B cell (primary cell): ENCODE data around the gene ATG12. TPM values are rescaled to one million over a fixed set of nuclear protein-coding genes. Genes with fewer than 3 reads are reported as not detected.

ENCODE experiments used
- ATAC-seq: fragments of 200-7000 bp; cut with Tn5 transposase; one replicate; pipeline ENCODE4 v1.10.0; 2021; ENCODE audit warnings: low read depth, mild to moderate bottlenecking, moderate number of reproducible peaks, moderate library complexity
- CTCF ChIA-PET: fragments of 350-600 bp; sonication (Branson Sonifier 250); formaldehyde crosslinking; loops from one replicate; lab custom pipeline; 2021; ENCODE audit warnings: antibody characterized with exemption, inconsistent platforms; lab: Charles Lee
- POLR2A ChIA-PET: fragments of 350-600 bp; sonication (Branson Sonifier 250); formaldehyde crosslinking; loops from one replicate; lab custom pipeline; 2021; ENCODE audit warnings: antibody characterized with exemption; lab: Charles Lee
- DNase-seq: peaks from one replicate; pipeline ENCODE4 v3.0.0; 2013
- H2AFZ ChIP-seq: 2 replicates; pipeline ENCODE4 v1.6.1; 2012; ENCODE audit warnings: mild to moderate bottlenecking, low read depth, low read length; ENCODE audit not compliant: insufficient read depth, poor library complexity, severe bottlenecking
- H3K27ac ChIP-seq, 2 donors: 1 replicate in 1 of 2; 2 replicates in 1 of 2; pipeline ENCODE4 v1.5.1; 2012 to 2013; ENCODE audit warnings: low read length in 2 of 2, mild to moderate bottlenecking in 2 of 2, moderate library complexity in 1 of 2
- H3K27me3 ChIP-seq, 4 experiments: fragments of 200-600 bp in 1 of 4; sonication (generic) in 1 of 4; replicated peaks in 1 of 4; 1 replicate in 2 of 4; 2 replicates in 2 of 4; pipeline versions ENCODE4 v1.6.1 to v1.7.0; 2013 to 2016; ENCODE audit warnings: low read length in 3 of 4, mild to moderate bottlenecking in 2 of 4, mixed read lengths in 1 of 4, moderate library complexity in 1 of 4; ENCODE audit not compliant: insufficient read depth in 4 of 4, control insufficient read depth in 3 of 4; ENCODE audit errors: control extremely low read depth in 1 of 4
- H3K36me3 ChIP-seq, 2 experiments: replicated peaks in 1 of 2; 1 replicate in 1 of 2; 2 replicates in 1 of 2; pipeline versions ENCODE4 v1.6.1 to v1.7.1; 2013; ENCODE audit warnings: low read length in 1 of 2; ENCODE audit not compliant: insufficient read depth in 2 of 2, control insufficient read depth in 1 of 2; ENCODE audit errors: control extremely low read depth in 1 of 2, extremely low read depth in 1 of 2
- H3K4me1 ChIP-seq, 2 donors: fragments of 200-600 bp in 1 of 2; sonication (generic) in 1 of 2; 1 replicate in 1 of 2; 2 replicates in 1 of 2; pipeline versions ENCODE4 v1.5.1 to v1.6.1; 2013 to 2017; ENCODE audit warnings: low read length in 2 of 2; ENCODE audit not compliant: control insufficient read depth in 2 of 2, insufficient read depth in 2 of 2
- H3K4me2 ChIP-seq: replicated peaks from 2 replicates; pipeline ENCODE3; 2012; ENCODE audit warnings: mild to moderate bottlenecking, low read depth, low read length; ENCODE audit not compliant: poor library complexity, severe bottlenecking
- H3K4me3 ChIP-seq, 5 experiments: fragments of 200-600 bp in 1 of 5; sonication (generic) in 1 of 5; 1 replicate in 3 of 5; 2 replicates in 2 of 5; pipeline versions ENCODE4 v1.5.1 to v1.7.0; 2011 to 2016; ENCODE audit warnings: low read length in 4 of 5, mild to moderate bottlenecking in 4 of 5, low read depth in 2 of 5, control low read depth in 1 of 5, moderate library complexity in 1 of 5; ENCODE audit not compliant: insufficient read depth in 1 of 5; ENCODE audit errors: control extremely low read depth in 1 of 5, extremely low read depth in 1 of 5
- H3K79me2 ChIP-seq: fragments of 200-600 bp; sonication (generic); one replicate; pipeline ENCODE4 v1.6.0; 2016; ENCODE audit warnings: low read length; ENCODE audit not compliant: control insufficient read depth, insufficient read depth
- H3K9ac ChIP-seq: fragments of 200-600 bp; sonication (generic); 2 replicates; pipeline ENCODE4 v1.6.1; 2017; ENCODE audit warnings: mild to moderate bottlenecking, low read length, moderate library complexity
- H3K9me3 ChIP-seq, 3 donors: one replicate each; pipeline versions ENCODE4 v1.6.1 to v1.7.1; 2013; ENCODE audit warnings: low read length in 2 of 3; ENCODE audit not compliant: control insufficient read depth in 2 of 3, insufficient read depth in 1 of 3; ENCODE audit errors: control extremely low read depth in 1 of 3
- H4K20me1 ChIP-seq: 2 replicates; pipeline ENCODE4 v1.6.0; 2012; ENCODE audit warnings: mild to moderate bottlenecking, low read length; ENCODE audit not compliant: insufficient read depth, control insufficient read depth, poor library complexity, severe bottlenecking
- H3K27ac Mint-ChIP-seq: one replicate; pipeline ENCODE4 v1.8.0; 2021; ENCODE audit warnings: mixed read lengths
- H3K27me3 Mint-ChIP-seq: one replicate; pipeline ENCODE4 v1.8.0; 2021; ENCODE audit warnings: mixed read lengths
- H3K4me1 Mint-ChIP-seq: one replicate; pipeline ENCODE4 v1.8.0; 2021; ENCODE audit warnings: mixed read lengths
- H3K4me3 Mint-ChIP-seq: one replicate; pipeline ENCODE4 v1.8.0; 2021; ENCODE audit warnings: mixed read lengths
- H3K9me3 Mint-ChIP-seq: one replicate; pipeline ENCODE4 v1.8.0; 2022; ENCODE audit warnings: mixed read lengths; ENCODE audit not compliant: insufficient read depth
- EZH2 ChIP-seq: IDR thresholded peaks from 2 replicates; pipeline ENCODE4 v1.6.1; 2012; ENCODE audit warnings: borderline replicate concordance, low read depth, mild to moderate bottlenecking, moderate library complexity, low read length; ENCODE audit not compliant: insufficient read depth, poor library complexity, severe bottlenecking
- WGBS: methylation state at CpG from one replicate; pipeline ENCODE4 v1.1.5; 2013; ENCODE audit warnings: missing lambda C conversion rate; ENCODE audit not compliant: insufficient coverage; 5-methylcytosine and 5-hydroxymethylcytosine counted together
- intact Hi-C: fragments of 100-400 bp; cut with micrococcal nuclease; formaldehyde crosslinking; loops from one replicate; pipeline ENCODE4 v1.10.0; 2022
- polyA plus RNA-seq: library from polyadenylated mRNA; depleted of rRNA; stranded (reverse); fragments of >200 nt; gene quantifications from 2 replicates; pipeline ENCODE4 v1.2.3, GENCODE V29; 2012
- total RNA-seq, 2 donors: library from RNA; stranded (reverse); fragments of 120-200 nt in 1 of 2; gene quantifications; 1 replicate in 1 of 2; 2 replicates in 1 of 2; pipeline versions ENCODE4 v1.2.3 to v1.2.4, GENCODE V29; 2013 to 2022
- TF ChIP-seq, protein P1 (sequence below): fragments of 200-600 bp; IDR thresholded peaks from one replicate; pipeline ENCODE4 v1.8.0; 2022; ENCODE audit warnings: antibody characterized with exemption, mild to moderate bottlenecking

The ATG12 gene
- total and polyA plus RNA-seq, 2 donors (not counting 1 experiment from before 2014, with no cell fraction given): 60.8 to 97.5 TPM

DNA sequence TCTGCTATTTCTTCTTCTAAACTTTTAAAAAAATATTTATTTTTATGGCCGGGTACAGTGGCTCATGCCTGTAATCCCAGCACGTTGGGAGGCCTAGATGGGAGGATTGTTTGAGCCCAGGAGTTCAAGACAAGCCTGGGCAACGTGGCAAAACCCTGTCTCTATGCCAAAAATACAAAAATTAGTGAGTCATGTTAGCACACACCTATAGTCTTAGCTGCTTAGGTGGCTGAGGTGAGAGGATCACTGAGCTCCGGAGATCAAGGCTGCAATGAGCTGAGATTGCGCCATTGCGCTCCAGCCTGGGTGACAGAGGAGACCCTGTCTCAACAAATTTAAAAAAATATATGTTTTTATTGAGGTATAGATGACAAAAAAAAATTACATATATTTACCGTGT lies 5.9 kb upstream of the ATG12 start:
- ATAC-seq (no peak), DNase-seq (no peak)
- no CpG with 5 or more reads among the region's 7 CpGs for WGBS
- H3K27ac ChIP-seq: no peak overlapping the region
- H3K27me3 ChIP-seq: no peaks in the 10 kb centered on the region
- peaks cover 10% of the 10 kb centered on the region for H4K20me1 ChIP-seq
- TF ChIP-seq, protein P1, sequence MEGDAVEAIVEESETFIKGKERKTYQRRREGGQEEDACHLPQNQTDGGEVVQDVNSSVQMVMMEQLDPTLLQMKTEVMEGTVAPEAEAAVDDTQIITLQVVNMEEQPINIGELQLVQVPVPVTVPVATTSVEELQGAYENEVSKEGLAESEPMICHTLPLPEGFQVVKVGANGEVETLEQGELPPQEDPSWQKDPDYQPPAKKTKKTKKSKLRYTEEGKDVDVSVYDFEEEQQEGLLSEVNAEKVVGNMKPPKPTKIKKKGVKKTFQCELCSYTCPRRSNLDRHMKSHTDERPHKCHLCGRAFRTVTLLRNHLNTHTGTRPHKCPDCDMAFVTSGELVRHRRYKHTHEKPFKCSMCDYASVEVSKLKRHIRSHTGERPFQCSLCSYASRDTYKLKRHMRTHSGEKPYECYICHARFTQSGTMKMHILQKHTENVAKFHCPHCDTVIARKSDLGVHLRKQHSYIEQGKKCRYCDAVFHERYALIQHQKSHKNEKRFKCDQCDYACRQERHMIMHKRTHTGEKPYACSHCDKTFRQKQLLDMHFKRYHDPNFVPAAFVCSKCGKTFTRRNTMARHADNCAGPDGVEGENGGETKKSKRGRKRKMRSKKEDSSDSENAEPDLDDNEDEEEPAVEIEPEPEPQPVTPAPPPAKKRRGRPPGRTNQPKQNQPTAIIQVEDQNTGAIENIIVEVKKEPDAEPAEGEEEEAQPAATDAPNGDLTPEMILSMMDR: no peak
- no peak for TF ChIP-seq EZH2
- no peaks in the 10 kb centered on the region for H3K9me3 ChIP-seq
- peaks cover 16 to 18% of the 10 kb centered on the region in 2 donors for H3K4me1 ChIP-seq
- H3K79me2 ChIP-seq: peaks cover 86% of the 10 kb centered on the region
- H3K4me3 ChIP-seq: no peak overlapping the region
- no peak overlapping the region for H2AFZ ChIP-seq
- ChIA-PET POLR2A (no interaction called here), CTCF (no interaction called here)
- no peaks in the 10 kb centered on the region for H3K36me3 ChIP-seq
- H3K4me1 Mint-ChIP-seq: peaks cover 37% of the 10 kb centered on the region
- H3K4me3 Mint-ChIP-seq: no peak overlapping the region
- no peaks in the 10 kb centered on the region for H3K9me3 Mint-ChIP-seq
- intact Hi-C loops: no loop called here
- H3K9ac ChIP-seq: no peak overlapping the region
- H3K27me3 Mint-ChIP-seq: no peaks in the 10 kb centered on the region
- no peak overlapping the region for H3K27ac Mint-ChIP-seq
- H3K4me2 ChIP-seq: no peak overlapping the region

DNA sequence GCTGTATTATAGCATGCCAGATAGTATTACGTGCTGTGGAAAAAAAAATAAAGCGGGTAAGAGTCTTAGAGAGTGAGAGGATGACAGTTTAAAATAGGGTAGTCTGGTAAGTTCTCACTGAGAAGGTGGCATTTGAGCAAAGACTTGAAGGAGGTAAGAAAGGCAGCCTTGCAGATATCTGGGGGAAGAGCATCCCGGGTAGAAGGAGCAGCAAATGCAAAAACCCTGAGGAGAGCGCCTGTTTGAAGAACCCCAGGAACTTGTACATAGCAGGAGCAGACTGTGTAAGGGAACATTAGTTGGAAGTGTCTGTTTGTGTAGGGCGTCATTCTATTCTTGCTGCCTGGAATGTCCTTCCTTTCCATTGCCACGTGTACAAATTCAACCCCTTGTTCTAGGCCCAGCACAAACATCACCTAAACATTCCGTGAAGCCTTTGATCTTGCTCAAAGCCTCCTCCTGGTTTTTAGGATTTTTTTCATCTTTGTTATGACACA lies 3.0 kb upstream of the ATG12 start:
- H3K27ac Mint-ChIP-seq: peak overlapping the region; percentile 65
- no peak for ATAC-seq
- H3K4me1 Mint-ChIP-seq: peaks cover 53% of the 10 kb centered on the region
- H3K9me3 Mint-ChIP-seq: no peaks in the 10 kb centered on the region
- H3K79me2 ChIP-seq: peaks cover 82% of the 10 kb centered on the region
- ChIA-PET CTCF (interaction anchor here (0.9 to 1.7 kb wide), 2 partner anchors 13 to 209 kb away, joined by 3 to 4 read pairs; no protein-coding TSS in a partner anchor), POLR2A (no interaction called here)
- peaks cover 31 to 32% of the 10 kb centered on the region in 2 donors for H3K4me1 ChIP-seq
- H4K20me1 ChIP-seq: no peaks in the 10 kb centered on the region
- no peaks in the 10 kb centered on the region for H3K9me3 ChIP-seq
- TF ChIP-seq, protein P1: no peak
- TF ChIP-seq EZH2: no peak
- 93% methylated on average over 4 of the region's 7 CpGs for WGBS
- H3K9ac ChIP-seq: no peak overlapping the region
- no peaks in the 10 kb centered on the region for H3K27me3 Mint-ChIP-seq
- no peak overlapping the region for H3K4me3 Mint-ChIP-seq
- no peak overlapping the region for H2AFZ ChIP-seq
- H3K4me2 ChIP-seq: no peak overlapping the region
- no peak for DNase-seq
- no peaks in the 10 kb centered on the region for H3K36me3 ChIP-seq
- H3K27me3 ChIP-seq: no peaks in the 10 kb centered on the region
- intact Hi-C loops: loop anchor here (5.0 kb wide), 1 partner anchor 547 kb away; the partner anchor contains the start of gene CCDC112
- no peak overlapping the region for H3K27ac ChIP-seq
- H3K4me3 ChIP-seq: no peak overlapping the region
